Mucosa of rectum (tissue), 2 donors: ENCODE results near the gene HLA-DOB.

Experiments used
- H3K27ac ChIP-seq, 2 donors: one replicate each; pipeline ENCODE4 v1.7.0; 2013; ENCODE audit warnings: inconsistent platforms in 2 of 2, low read depth in 2 of 2, low read length in 2 of 2
- H3K27me3 ChIP-seq, 2 donors: one replicate each; pipeline ENCODE4 v1.7.0; 2013; ENCODE audit warnings: low read length in 2 of 2; ENCODE audit not compliant: control insufficient read depth in 2 of 2, insufficient read depth in 2 of 2
- H3K36me3 ChIP-seq, 2 donors: one replicate each; pipeline ENCODE4 v1.7.0; 2013; ENCODE audit warnings: low read length in 2 of 2; ENCODE audit not compliant: control insufficient read depth in 2 of 2, insufficient read depth in 2 of 2
- H3K4me1 ChIP-seq, 2 donors: one replicate each; pipeline ENCODE4 v1.7.0; 2013; ENCODE audit warnings: low read length in 2 of 2, mild to moderate bottlenecking in 1 of 2; ENCODE audit not compliant: control insufficient read depth in 2 of 2, insufficient read depth in 2 of 2
- H3K4me3 ChIP-seq, 2 donors: one replicate each; pipeline ENCODE4 v1.7.0; 2013; ENCODE audit warnings: low read length in 2 of 2
- H3K9ac ChIP-seq, 2 donors: one replicate each; pipeline ENCODE4 v1.7.0; 2013; ENCODE audit warnings: low read length in 2 of 2, low read depth in 1 of 2, mild to moderate bottlenecking in 1 of 2
- H3K9me3 ChIP-seq, 2 donors: one replicate each; pipeline ENCODE4 v1.7.0; 2013; ENCODE audit warnings: low read length in 2 of 2; ENCODE audit not compliant: control insufficient read depth in 2 of 2
- donor health status: healthy.
- donor health status: Normal muscosa, but diverticular disease.

HLA-DOB gene

DNA sequence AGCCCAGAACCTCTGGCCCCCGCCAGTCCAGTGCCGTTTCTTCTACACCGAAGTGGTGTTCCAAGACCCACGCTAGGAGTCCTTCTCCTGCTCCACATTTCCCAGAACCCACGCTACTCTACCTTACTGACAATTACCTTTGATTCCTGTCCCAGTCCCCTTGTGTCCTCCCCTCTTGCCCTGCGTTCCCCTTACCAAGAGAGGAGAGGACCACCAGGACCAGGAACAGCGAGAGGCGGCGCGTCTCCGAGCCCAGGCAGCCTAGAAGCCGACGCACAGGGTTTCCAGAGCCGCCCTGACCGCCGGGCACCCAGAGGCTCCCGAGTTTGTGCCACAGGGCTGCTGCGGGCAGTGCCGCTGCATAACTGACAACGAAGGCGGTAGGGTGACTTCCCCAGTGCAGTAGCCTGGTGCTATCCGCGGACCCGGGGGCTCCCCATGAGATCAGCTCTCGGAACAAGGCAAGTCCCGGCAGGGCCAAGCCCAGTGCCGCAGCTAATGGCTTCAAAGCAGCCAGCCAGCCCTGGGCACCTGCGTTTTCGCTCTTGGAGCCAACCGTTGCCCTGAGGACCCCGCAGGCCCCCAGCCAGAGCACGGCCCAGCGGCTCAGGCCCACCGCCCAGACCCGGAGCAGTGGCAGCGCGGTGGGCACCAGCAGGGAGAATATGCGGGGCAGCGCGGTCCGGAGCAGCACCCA is 36.2 kb upstream of the HLA-DOB start:
- Histone ChIP-seq H3K4me1 (peaks cover 21 to 26% of the 10 kb centered on the region in 2 donors), H3K9me3 (no peaks in the 10 kb centered on the region), H3K27me3 (no peaks in the 10 kb centered on the region), H3K9ac (peak overlapping the region; percentile 96 to 99), H3K36me3 (peaks cover 42 to 44% of the 10 kb centered on the region in 2 donors), H3K27ac (peak overlapping the region; percentile 99), H3K4me3 (peak overlapping the region; percentile 91 to 96)

DNA sequence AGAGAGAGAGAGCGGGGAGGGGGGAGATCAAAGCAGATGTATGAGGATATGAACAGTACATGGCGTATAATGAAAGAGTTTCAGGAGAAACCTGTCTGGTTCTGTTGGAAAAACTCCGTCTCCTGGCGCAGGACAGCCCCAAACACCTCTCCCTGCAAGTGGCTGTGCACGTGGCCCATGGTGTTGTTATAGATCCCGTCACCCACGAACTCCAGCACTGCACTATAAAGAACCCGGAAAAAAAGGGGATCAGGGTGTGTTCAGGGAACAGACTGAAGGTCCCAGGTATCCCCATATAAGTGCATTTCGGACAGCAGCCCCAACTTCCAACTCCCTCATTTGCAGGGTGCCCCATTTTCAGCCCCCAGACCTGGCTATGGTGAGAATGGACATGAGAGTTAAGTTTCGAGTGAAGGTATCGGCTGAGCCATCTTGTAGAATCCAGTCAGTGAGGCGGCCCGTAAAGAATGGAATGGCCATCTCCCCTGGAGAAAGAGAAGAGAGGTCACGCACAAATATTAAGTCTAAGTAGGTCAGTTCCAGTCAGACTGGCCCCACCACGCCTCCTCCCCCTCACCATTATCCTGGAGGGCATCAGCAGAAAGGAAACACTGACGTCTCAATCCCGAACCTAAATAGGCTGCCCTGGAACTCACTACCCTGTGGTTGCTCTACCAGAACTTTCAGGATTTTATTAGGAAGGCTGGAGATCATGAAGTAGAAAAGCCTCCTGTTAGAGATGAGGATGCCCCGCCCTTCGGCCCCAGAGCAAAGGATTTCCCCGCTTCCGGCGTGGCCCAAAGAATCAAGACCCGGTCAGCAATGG is 35.4 kb upstream of the HLA-DOB start:
- Histone ChIP-seq H3K9me3 (no peaks in the 10 kb centered on the region), H3K4me1 (peaks cover 21 to 26% of the 10 kb centered on the region in 2 donors), H3K27me3 (no peaks in the 10 kb centered on the region), H3K4me3 (peak overlapping the region; percentile 91 to 96), H3K9ac (peak overlapping the region; percentile 96 to 99), H3K27ac (peak overlapping the region; percentile 99), H3K36me3 (peaks cover 44 to 47% of the 10 kb centered on the region in 2 donors)

DNA sequence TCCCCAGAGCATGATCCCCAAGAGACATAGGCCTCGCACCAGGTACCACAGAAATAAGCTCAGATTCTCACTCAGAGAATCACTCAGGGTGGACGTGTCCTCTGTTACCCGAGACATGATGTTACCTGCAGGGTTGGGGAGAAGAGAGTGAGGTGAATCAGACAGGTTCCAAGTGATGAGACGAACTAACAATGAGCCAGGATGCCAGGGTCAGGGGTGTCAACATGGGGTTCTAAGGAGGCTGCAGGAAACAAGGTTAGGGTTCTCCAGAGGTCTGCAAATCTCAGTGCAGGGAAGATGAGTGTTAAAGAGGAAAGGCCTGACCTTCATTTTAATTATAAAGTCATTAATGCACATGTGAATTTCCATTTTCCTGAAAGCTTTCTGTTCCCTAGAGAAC is 34.2 kb upstream of the HLA-DOB start:
- no peak overlapping the region for H3K4me3 ChIP-seq
- H3K9me3 ChIP-seq: no peaks in the 10 kb centered on the region
- peaks cover 52 to 53% of the 10 kb centered on the region in 2 donors for H3K36me3 ChIP-seq
- peaks cover 19 to 25% of the 10 kb centered on the region in 2 donors for H3K4me1 ChIP-seq
- no peak overlapping the region for H3K9ac ChIP-seq
- H3K27ac ChIP-seq: no peak overlapping the region
- H3K27me3 ChIP-seq: no peaks in the 10 kb centered on the region

DNA sequence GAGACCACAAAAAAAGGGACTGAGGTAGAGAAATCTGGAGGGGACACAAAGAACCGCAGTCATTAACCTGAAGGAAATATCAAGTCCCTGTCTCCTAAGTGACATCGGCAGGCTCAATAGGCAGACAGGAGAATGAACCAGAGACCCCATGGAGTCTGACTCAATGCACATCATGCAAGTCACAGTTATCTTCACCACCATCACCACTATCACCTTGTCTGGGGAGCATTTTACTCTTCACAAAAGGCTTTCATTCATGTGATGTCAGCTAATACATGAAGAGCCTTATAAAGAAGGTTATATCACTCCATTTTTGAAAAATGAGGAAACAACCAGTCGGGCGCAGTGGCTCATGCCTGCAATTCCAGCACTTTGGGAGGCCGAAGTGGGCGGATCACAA is 32.3 kb upstream of the HLA-DOB start:
- Histone ChIP-seq H3K36me3 (peaks cover 52 to 62% of the 10 kb centered on the region in 2 donors), H3K9me3 (no peaks in the 10 kb centered on the region), H3K4me3 (no peak overlapping the region), H3K27me3 (no peaks in the 10 kb centered on the region), H3K27ac (no peak overlapping the region), H3K9ac (no peak overlapping the region), H3K4me1 (peaks cover 18 to 25% of the 10 kb centered on the region in 2 donors)

DNA sequence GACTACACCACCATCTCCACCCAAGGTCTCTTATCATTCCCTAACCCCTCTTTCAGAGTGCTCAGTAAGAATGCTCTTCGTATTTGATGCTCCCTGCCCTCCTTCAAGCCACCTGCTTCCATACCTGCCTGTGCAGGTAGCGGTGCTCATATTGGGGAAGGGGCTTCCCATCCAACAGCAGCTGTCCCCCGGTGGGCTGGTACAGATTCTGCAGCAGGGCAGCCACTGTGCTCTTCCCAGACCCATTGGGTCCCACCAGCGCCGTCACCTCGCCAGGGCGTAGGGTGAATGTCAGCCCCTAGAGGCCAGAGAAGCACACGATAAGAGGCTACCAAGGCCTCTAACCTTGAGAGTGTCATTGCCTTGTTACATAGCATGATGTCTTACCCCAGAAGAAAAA is 31.0 kb upstream of the HLA-DOB start:
- H3K36me3 ChIP-seq: peaks cover 52 to 62% of the 10 kb centered on the region in 2 donors
- peaks cover 21 to 29% of the 10 kb centered on the region in 2 donors for H3K4me1 ChIP-seq
- no peak overlapping the region for H3K9ac ChIP-seq
- H3K9me3 ChIP-seq: no peaks in the 10 kb centered on the region
- no peaks in the 10 kb centered on the region for H3K27me3 ChIP-seq
- no peak overlapping the region for H3K27ac ChIP-seq
- H3K4me3 ChIP-seq: no peak overlapping the region

DNA sequence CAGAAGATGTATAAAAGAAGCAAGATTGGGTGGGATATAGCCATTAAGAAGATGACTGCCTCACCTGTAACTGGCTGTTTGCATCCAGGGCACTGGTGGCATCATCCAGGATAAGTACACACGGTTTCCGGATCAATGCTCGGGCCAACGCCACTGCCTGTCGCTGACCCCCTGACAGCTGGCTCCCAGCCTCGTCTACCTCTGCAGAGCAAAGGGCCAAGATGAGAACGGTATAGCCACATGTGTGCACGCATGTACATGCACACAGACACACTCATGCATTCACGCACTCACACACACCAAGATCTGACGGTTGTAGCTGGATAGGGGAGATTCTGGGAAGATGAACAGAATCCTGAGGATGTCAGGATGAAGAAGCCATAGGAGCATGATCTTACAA is 30.2 kb upstream of the HLA-DOB start:
- H3K9ac ChIP-seq: no peak overlapping the region
- no peak overlapping the region for H3K27ac ChIP-seq
- H3K4me3 ChIP-seq: no peak overlapping the region
- no peaks in the 10 kb centered on the region for H3K27me3 ChIP-seq
- no peaks in the 10 kb centered on the region for H3K9me3 ChIP-seq
- peaks cover 25 to 27% of the 10 kb centered on the region in 2 donors for H3K4me1 ChIP-seq
- H3K36me3 ChIP-seq: peaks cover 57 to 69% of the 10 kb centered on the region in 2 donors

DNA sequence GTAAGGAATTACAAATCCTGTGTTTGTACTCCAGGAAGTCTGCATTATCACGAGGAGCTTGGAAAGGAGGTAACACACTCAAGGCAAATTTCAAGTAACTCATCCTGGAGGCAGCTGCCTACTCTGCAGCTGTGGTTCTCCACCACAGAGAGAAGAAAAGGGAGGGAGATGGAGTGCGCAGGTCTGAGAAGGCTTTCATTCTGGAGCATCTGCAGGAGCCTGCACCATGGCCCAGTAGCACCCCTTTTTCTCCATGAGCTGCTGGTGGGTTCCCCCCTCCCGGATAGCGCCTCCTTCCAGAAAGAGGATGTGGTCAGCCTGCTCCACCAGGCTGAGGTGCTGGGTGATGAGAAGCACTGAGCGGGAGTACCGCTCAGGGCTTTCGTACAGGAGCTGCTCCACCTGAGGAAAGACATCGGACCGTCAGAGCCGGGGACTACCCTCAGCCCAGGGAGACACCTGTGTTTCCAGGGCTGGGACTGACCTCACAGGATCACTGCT is 28.6 kb upstream of the HLA-DOB start:
- H3K4me1 ChIP-seq: peaks cover 18 to 27% of the 10 kb centered on the region in 2 donors
- no peaks in the 10 kb centered on the region for H3K9me3 ChIP-seq
- peak overlapping the region; percentile 90 to 92 for H3K4me3 ChIP-seq
- H3K9ac ChIP-seq: peak overlapping the region; percentile 92 to 96
- no peaks in the 10 kb centered on the region for H3K27me3 ChIP-seq
- peaks cover 49 to 68% of the 10 kb centered on the region in 2 donors for H3K36me3 ChIP-seq
- H3K27ac ChIP-seq: peak overlapping the region; percentile 95 to 96

DNA sequence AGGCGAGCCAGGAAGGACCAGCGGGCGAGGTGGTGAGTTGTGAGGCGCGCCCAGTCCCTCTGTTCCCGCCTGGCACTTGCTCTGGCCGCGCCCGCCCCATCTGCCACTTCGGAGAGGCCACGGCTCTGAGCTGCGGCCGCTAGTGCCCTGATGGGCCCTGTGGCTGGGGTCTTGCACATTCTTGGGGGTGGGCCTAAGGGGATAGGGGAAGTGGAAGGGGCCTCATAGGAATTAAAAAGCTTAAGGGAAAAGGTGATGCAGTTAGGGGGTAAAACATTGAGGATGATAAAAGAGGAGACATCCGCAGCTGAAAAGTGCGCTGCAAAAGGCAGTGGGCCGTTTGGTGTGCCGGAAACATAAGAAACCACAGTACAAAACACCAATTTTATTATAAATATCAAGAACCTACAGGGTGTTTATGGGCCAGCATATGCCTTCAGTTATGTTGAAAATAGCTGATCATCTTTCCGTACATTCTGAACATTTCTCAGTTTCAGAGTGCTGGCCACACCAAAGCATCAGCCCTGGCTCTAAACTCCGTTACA is 28.1 kb upstream of the HLA-DOB start:
- H3K27me3 ChIP-seq: no peaks in the 10 kb centered on the region
- no peaks in the 10 kb centered on the region for H3K9me3 ChIP-seq
- H3K4me3 ChIP-seq: peak overlapping the region; percentile 90 to 92
- H3K36me3 ChIP-seq: peaks cover 43 to 65% of the 10 kb centered on the region in 2 donors
- H3K27ac ChIP-seq: peak overlapping the region; percentile 95 to 96
- H3K9ac ChIP-seq: peak overlapping the region; percentile 92 to 96
- peaks cover 18 to 27% of the 10 kb centered on the region in 2 donors for H3K4me1 ChIP-seq

DNA sequence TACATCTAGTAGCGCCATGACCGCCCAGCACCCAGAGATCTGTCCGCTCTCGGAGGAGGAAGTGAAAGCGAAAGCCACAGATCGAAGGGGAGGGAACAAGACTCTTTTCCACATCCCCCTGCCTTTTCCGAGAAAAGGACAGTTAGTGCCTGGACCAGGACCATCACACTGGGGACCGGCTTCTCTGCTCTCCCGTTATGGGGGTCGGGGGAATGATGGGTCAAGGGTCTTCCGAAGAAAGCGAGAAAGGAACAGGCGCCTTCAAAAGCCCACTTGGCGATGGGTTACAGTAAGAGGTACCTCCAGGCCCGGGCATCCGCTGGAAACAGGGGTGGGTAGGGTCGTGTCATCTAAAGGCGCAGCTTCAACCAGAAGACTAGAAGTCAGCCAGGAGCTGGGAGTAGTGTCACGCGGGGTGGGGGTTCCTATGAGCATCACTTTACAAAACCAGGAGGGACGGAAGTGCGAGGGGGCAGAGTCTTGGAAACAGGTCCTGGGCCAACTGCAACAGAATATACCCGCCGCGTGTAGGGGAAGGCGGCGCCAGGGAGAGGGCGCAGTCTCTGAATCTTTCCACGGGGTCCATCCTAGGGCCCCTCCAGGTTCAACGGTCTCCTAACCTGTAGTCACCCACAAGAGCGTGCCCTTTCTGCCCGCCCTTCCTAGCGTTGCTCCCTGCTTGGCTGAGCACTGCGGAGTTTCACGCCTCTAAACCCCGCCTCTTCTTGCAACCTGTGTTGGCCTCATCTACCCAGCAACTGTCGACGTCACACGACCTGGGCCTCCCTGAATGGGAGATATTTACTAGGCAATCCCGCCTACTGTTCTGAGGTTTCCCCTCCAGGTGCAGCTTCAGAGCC is 27.4 kb upstream of the HLA-DOB start, which contains the start of gene PSMB8:
TSS of gene PSMB8 (minus strand) at position 69 of the 860 bp plus-strand sequence. CDS start at position 18, 51 bp downstream.
- Histone ChIP-seq H3K4me3 (peak within 1 kb of the TSS; percentile 90 to 92), H3K27me3 (no peaks in the 10 kb centered on the region), H3K9me3 (no peaks in the 10 kb centered on the region), H3K9ac (peak within 1 kb of the TSS; percentile 92 to 96), H3K27ac (peak within 1 kb of the TSS; percentile 95 to 96), H3K4me1 (peaks cover 18 to 27% of the 10 kb centered on the region in 2 donors), H3K36me3 (peaks cover 40 to 61% of the 10 kb centered on the region in 2 donors)
